ENCODE data around the gene BCAT1.
"Not testable (repeated sequence)": the region's sequence is repeated elsewhere in the genome, so short reads cannot be mapped to it uniquely, and the experiment has no call there.

Gene BCAT1

GRCh38 chr12:24948757-24949722 lies at the start of gene BCAT1:
BCAT1 (minus strand) TSS chr12:24949101; CDS start chr12:24948932, 169 bp downstream.
- peak; percentile 57 for DNase-seq

GRCh38 chr12:24997970-24998582 lies 49.2 kb upstream of the BCAT1 start:
- peak; percentile 89 for DNase-seq

DNA sequence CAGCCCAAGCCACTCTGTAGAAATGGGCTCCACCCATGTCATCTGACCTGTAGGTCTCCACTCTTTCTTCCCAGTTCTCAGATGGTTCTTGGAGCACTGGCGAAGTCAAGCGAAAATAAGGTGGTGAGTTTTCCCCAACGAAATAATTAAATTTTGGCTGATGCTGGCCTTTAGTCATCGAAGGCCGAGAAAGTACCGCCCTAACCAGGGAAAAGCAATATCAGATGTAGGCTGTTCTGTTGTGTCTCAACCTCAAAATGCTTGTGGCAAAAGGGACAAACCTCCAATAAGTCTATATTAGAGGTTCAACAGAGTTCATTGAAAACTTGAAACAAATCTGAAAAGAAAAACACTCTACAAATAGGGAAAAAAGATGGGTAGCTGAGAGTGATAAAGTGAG lies 48.6 kb upstream of the BCAT1 start:
- DNase-seq = no peak

DNA sequence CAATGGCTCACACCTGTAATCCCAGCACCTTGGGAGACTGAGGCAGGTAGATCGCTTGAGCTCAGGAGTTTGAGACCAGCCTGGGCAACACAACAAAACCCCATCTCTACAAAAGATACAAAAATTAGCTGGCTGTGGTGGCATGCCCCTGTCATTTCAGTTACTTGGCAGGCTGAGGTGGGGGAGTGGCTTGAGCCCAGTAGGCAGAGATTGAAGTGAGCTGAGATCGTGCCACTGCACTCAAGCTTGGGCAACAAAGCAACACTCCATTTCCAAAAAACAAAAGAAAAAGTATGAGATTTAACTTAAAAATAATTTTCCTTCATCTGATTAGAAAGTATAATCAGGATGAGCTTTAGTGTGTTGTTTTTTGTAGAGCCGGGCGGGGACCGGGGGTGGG lies 47.9 kb upstream of the BCAT1 start:
- DNase-seq = peak; percentile 10

DNA sequence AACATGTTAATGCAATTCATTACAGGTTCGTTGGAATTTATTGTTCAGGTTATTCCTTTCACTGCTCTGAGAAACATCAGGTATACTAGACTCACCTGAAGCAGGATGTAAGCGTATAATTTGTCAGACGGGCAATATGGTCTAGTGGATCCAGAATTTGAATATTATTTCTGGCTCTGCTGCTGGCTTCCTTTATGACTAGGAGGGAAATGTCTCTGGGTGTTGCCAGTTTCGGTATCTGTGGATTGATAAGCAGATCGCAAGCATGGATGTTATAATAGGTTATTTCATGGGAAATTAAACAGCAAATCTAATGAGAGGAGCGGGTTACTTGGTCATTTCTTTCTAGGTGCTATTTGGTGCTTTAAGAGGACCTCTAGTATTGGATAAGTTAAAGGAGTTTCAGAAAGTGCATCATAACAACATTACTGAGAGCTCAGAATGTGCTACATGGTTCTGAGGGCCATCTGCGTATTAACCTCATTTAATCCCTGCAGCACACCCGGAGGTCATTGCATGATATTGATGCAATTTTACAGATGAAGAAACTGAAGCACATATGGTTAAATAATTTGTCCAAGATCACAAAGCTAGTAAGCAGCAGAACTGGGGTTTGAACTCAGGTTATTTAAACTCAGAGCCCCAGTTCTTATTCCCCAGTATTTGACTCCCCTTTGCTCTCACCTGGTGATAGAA lies 47.3 kb upstream of the BCAT1 start:
- DNase-seq = peak; percentile 68

DNA sequence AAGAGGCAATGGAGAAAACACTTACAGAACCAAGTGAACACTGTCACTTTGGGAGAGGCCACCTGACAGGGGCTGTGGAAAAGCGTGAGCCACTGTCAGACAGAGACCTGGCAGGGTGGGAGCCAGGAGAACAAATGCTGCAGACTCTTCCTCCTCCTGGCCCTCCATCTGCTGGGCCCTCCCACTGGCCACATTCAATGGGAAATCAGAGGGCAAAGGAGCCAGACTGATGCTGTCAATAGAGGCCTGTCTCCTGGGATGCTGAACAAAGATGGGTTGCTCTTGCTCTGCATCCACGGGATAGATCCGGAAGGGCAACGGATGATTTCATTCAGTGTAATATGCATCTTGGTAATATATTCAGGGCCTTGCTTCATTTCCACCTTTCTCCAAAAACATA lies 44.9 kb upstream of the BCAT1 start:
- DNase-seq = peak; percentile 86

GRCh38 chr12:24991209-24992049 lies 42.5 kb upstream of the BCAT1 start:
- peak; percentile 95 for DNase-seq

- DNase-seq = no peak
Observed at GRCh38 chr12:24989216-24989615, 40.3 kb upstream of the BCAT1 start.

DNA sequence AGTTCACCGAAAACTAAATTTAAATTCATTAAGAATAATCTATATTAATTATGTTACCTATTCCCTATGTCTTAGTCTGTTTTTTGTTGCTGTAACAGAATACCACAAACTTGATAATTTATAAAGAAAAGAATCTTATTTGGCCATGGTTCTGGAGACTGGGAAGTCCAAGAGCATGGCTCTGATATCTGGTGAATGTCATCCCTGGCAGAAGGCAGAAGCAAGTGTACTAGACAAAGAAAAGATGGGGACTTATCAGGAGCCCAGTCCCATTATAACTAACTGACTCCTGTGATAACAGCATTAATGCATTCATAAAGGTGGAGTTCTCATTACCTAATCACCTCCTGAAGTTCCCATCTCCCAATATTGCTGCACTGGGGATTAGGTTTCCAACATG lies 33.3 kb upstream of the BCAT1 start:
- DNase-seq = no peak

DNA sequence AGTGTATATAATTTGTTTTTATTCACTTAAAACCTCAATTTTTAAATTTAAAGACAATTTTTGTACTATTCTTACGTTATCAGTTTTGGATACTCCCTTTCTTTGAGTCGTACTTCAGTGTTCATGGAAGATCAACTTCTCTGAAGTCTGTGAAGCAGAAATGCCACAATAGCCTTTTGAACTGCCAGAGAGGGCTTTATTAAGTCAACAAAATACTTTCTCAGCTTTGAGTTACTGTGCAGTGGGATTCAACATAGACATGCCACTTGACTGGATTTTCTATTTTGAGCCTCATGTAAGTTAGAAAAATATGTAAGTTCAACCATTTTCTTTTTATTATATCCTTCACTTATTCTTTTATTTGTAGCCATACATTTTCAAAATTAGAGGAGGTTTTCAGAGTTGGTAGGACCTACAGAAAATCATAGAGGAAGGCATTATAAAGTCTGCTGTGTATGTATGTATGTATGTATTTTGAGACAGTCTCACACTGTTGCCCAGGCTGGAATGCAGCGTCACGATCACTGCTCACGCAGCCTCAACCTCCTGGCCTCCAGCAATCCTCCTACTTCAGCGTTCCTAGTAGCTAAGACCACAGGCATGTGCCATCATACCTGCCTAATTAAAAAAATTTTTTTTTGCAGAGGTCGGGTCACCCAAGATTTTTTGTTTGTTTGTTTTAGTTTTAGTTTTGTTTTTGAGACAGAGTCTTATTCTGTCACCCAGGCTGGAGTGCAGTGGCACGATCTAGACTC lies 31.3 kb upstream of the BCAT1 start:
- no peak for DNase-seq

GRCh38 chr12:24979329-24979728 lies 30.4 kb upstream of the BCAT1 start:
- no peak for DNase-seq

GRCh38 chr12:24977711-24978110 lies 28.8 kb upstream of the BCAT1 start:
- DNase-seq = no peak

DNA sequence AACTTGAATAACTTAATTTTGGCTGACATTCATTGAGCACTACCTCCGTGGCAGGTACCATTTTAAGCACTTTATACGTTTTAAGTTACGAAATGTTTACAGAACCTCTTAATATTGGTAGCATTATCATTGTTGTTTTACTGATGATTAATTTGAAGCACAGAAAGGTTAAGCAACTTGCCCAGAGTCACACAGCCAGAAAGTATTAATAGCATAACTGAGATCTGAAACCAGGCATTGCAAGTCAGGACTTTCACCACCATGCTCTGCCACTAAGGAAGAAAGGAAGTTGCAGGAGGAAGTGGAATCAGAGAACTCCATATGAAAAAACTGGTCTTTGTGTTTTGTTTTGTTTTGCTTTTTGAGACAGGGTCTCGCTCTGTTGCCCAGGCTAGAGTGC lies 28.2 kb upstream of the BCAT1 start:
- no peak for DNase-seq

GRCh38 chr12:24975425-24975824 lies 26.5 kb upstream of the BCAT1 start:
- DNase-seq = no peak

DNA sequence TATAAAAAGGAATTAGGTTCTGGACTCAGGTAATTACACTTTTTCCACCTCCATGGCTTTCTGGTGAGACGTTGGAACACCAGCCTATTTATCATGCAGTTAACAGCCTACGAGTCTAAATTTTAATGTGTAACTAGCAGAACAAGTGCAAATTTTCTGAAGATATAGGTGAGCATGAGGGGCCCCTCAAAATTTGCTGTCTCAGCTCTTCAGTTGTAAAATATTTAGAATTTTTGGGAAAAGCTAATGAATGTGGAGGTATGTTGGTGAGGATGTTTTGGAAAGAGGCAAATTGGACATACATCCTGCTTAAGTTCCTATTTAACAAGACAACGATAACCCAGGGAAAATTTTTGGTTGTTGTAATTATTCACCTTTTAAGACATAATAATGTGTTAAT lies 25.3 kb upstream of the BCAT1 start:
- DNase-seq = no peak

GRCh38 chr12:24972078-24972477 lies 23.2 kb upstream of the BCAT1 start:
- no peak for DNase-seq

- DNase-seq = no peak
Observed at GRCh38 chr12:24970177-24970576, 21.3 kb upstream of the BCAT1 start.

DNA sequence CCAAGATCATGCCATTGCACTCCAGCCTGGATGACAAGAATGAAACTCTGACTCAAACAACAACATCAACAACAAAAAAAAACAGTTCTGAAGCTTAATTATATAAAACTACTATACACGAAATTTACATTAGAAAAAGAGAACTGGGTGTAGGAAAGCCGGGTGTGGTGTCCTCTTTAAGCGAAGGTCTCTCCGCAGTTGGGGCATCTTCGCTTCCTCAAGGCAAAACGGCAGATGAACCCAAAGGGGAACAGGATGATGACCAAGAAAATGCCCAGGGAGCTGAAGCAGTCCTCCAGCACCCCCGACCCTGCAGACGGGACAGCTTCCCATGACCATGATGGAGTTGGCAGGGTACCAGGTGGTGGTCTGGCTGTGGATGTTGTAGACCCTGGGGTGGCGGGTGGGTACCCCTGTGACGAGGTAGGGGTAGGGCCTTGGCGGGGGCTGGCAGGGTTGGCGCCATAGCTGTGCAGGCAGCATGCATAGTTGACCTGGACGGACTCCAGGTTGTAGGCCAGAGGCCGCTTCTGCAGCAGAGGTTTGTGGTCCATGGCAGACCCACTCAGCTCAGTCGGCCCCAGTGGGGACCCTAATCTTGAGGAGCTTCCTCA lies 18.2 kb upstream of the BCAT1 start:
- no peak for DNase-seq

- DNase-seq = no peak
Observed at GRCh38 chr12:24964342-24964741, 15.4 kb upstream of the BCAT1 start.

GRCh38 chr12:24960222-24960855 lies 11.4 kb upstream of the BCAT1 start:
- DNase-seq = peak; percentile 45

- DNase-seq = not testable (repeated sequence)
Observed at GRCh38 chr12:24956351-24956750, 7.5 kb upstream of the BCAT1 start.
